GM12878 (cell line): ENCODE measurements around the gene GNG12. TPM values are rescaled to one million over a fixed set of nuclear protein-coding genes. Genes with fewer than 3 reads are reported as not detected.

Experiments
- ATAC-seq: fragments of 200-7000 bp; cut with Tn5 transposase; 3 replicates; pipeline ENCODE4 v1.9.1; 2020; ENCODE audit warnings: mild to moderate bottlenecking, moderate library complexity
- BruUV-seq: library from RNA; stranded (reverse); fragments of 400-500 nt; replicated peaks from 2 replicates; lab custom pipeline; 2021; lab: Mats Ljungman, UMichigan
- CTCF ChIA-PET: fragments of 300-600 bp; sonication (Branson Sonifier 250); formaldehyde crosslinking; extraction: SDS; loops from one replicate; lab custom pipeline; 2021; ENCODE audit warnings: inconsistent platforms; lab: Yijun Ruan, JAX
- POLR2A ChIA-PET: fragments of 350-600 bp; formaldehyde crosslinking; extraction: SDS; loops from one replicate; lab custom pipeline; 2021; ENCODE audit warnings: inconsistent platforms; lab: Charles Lee
- RAD21 ChIA-PET: fragments of 300-600 bp; sonication (Branson Sonifier 250); formaldehyde crosslinking; loops from one replicate; lab custom pipeline; 2023; ENCODE audit warnings: antibody characterized with exemption; ENCODE audit not compliant: unreplicated experiment; lab: Charles Lee
- SMC1A ChIA-PET: fragments of 300-600 bp; sonication (Branson Sonifier 250); formaldehyde crosslinking; loops from one replicate; lab custom pipeline; 2023; ENCODE audit not compliant: unreplicated experiment, uncharacterized antibody; lab: Charles Lee
- DNase-seq: peaks from one replicate; pipeline ENCODE4 v3.0.0-alpha.2; 2011; ENCODE audit warnings: low read depth, low spot score
- FAIRE-seq: peaks from 3 replicates; lab custom pipeline; 2011; peaks lifted over from hg19 to GRCh38; lab: Jason Lieb, UNC
- H2AFZ ChIP-seq: 2 replicates; pipeline ENCODE4 v1.6.0; 2011; ENCODE audit warnings: low read depth, low read length, control low read depth; ENCODE audit not compliant: control insufficient read depth
- H3K27ac ChIP-seq: 2 replicates; pipeline ENCODE4 v1.5.1; 2011; ENCODE audit warnings: control low read depth; ENCODE audit not compliant: control insufficient read depth, insufficient read depth
- H3K27me3 ChIP-seq, 2 experiments: replicated peaks in 1 of 2; 2 replicates each; pipeline versions ENCODE4 v1.6.0 to v1.6.1; 2011; ENCODE audit warnings: low read length in 1 of 2; ENCODE audit not compliant: control insufficient read depth in 2 of 2, insufficient read depth in 2 of 2
- H3K36me3 ChIP-seq, 2 experiments: 2 replicates each; pipeline ENCODE4 v1.5.1; 2011; ENCODE audit warnings: low read length in 1 of 2; ENCODE audit not compliant: control insufficient read depth in 2 of 2, insufficient read depth in 2 of 2
- H3K4me1 ChIP-seq: 2 replicates; pipeline ENCODE4 v1.6.1; 2011; ENCODE audit warnings: mild to moderate bottlenecking, low read length, moderate library complexity, mixed read lengths; ENCODE audit not compliant: control insufficient read depth, insufficient read depth
- H3K4me2 ChIP-seq: 2 replicates; pipeline ENCODE4 v1.6.0; 2011; ENCODE audit warnings: control low read depth; ENCODE audit not compliant: control insufficient read depth, insufficient read depth
- H3K4me3 ChIP-seq: fragments of 200-600 bp; sonication (generic); 2 replicates; pipeline ENCODE4 v1.5.1; 2016
- H3K79me2 ChIP-seq: 2 replicates; pipeline ENCODE4 v1.6.0; 2011; ENCODE audit warnings: low read length; ENCODE audit not compliant: control insufficient read depth, insufficient read depth
- H3K9ac ChIP-seq: 2 replicates; pipeline ENCODE4 v1.8.0; 2011; ENCODE audit warnings: low read length, control low read depth, mixed read lengths; ENCODE audit not compliant: control insufficient read depth, insufficient read depth
- H3K9me3 ChIP-seq: replicated peaks from 3 replicates; pipeline ENCODE4 v1.5.1; 2011; ENCODE audit warnings: mild to moderate bottlenecking, low read length; ENCODE audit not compliant: control insufficient read depth, insufficient read depth
- H4K20me1 ChIP-seq: 2 replicates; pipeline ENCODE4 v1.6.0; 2011; ENCODE audit not compliant: control insufficient read depth, insufficient read depth
- HSF1 ChIP-seq: fragments of 150-350 bp; IDR thresholded peaks from 2 replicates; pipeline ENCODE4 v1.6.1; 2014; ENCODE audit warnings: mild to moderate bottlenecking, low read depth, low read length
- RELB ChIP-seq: fragments of 450-650 bp; IDR thresholded peaks from 2 replicates; pipeline ENCODE4 v1.6.1; 2017; ENCODE audit warnings: low read depth, mild to moderate bottlenecking, moderate library complexity
- TAF1 ChIP-seq: IDR thresholded peaks from 2 replicates; pipeline ENCODE4 v1.6.1; 2011; ENCODE audit warnings: mild to moderate bottlenecking, low read depth, low read length, borderline replicate concordance
- WGBS: methylation state at CpG from one replicate; pipeline ENCODE4 v1.1.6; 2016; ENCODE audit warnings: low lambda C conversion rate; ENCODE audit not compliant: insufficient replicate concordance, insufficient coverage; ENCODE audit errors: missing lambda C conversion rate; 5-methylcytosine and 5-hydroxymethylcytosine counted together
- in situ Hi-C: fragments of 300-500 bp; cut with MboI; formaldehyde crosslinking; loops from 9 replicates; pipeline ENCODE4 v1.14.3; 2018; ENCODE audit warnings: mixed read lengths
- intact Hi-C: fragments of 100-400 bp; cut with micrococcal nuclease; formaldehyde crosslinking; loops from one replicate; pipeline ENCODE4 v1.14.2; 2022; ENCODE audit not compliant: unreplicated experiment
- polyA plus RNA-seq, 11 experiments: library from polyadenylated mRNA; depleted of rRNA in 4 of 11; unstranded in 6 of 11; stranded (reverse) in 5 of 11; fragments of >200 nt; fragmentation: Nextera tagmentation in 4 of 11; fragmentation: Illumina TruSeq in 1 of 11; extraction: Ambion mirVana in 4 of 11; extraction: Trizol in 1 of 11; gene quantifications; 1 replicate in 1 of 11; 2 replicates in 10 of 11; pipeline versions ENCODE4 v1.2.1 to v1.2.3, GENCODE V29; 2011 to 2016; ENCODE audit warnings: inconsistent platforms in 2 of 11, missing spikeins in 2 of 11, low read depth in 1 of 11
- total RNA-seq, 4 experiments: library from RNA; depleted of rRNA in 3 of 4; stranded (reverse); fragments of >200 nt in 3 of 4; fragmentation: Illumina TruSeq in 1 of 4; extraction: Trizol in 1 of 4; gene quantifications; 2 replicates each; pipeline versions ENCODE4 v1.2.1 to v1.2.3, GENCODE V29; 2013 to 2021

GNG12 gene
- total and polyA plus RNA-seq, 10 of the 15 experiments (the other 5 are each of a cell fraction or from before 2014, with no cell fraction given), result 0.22 to 32.8 (median 0.35) TPM

DNA sequence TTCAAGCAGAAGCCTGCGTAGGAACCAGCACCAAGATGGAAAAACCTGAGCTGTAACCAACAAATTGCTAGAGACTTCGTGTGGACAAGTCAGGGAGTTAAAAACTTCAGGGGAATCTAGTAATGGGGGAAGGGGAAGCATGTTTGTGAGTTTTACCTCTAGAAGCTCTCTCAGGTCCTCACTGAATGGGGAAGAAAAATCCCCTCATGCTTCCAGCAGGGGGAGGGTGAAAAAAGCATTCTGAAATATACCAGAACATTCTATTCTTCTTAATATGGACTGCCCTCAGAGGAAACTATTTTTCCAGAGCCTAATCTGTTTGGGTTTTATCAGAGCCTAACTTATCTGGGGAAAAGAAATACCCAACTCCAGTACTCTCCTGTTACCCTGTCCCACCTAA lies 28.6 kb downstream of the GNG12 start:
- no peak overlapping the region for H3K27ac ChIP-seq
- peak; percentile 17; the same call in 2 of the 3 replicates for ATAC-seq
- DNase-seq, result no peak
- no peaks in the 10 kb centered on the region for H3K36me3 ChIP-seq
- BruUV-seq, result no TSS peak
- 36% methylated on average over 2 of the region's 2 CpGs for WGBS
- no peaks in the 10 kb centered on the region for H3K4me1 ChIP-seq
- H2AFZ ChIP-seq, result no peak overlapping the region
- no peak overlapping the region for H3K4me2 ChIP-seq
- H3K79me2 ChIP-seq, result no peaks in the 10 kb centered on the region
- H3K9ac ChIP-seq, result no peak overlapping the region
- intact Hi-C loops, result no loop called here
- no peaks in the 10 kb centered on the region for H4K20me1 ChIP-seq
- SMC1A ChIA-PET, result interaction anchor here (0.8 to 24.1 kb wide), 13 partner anchors 9 to 51 kb away, joined by 3 to 389 read pairs (median 6); partner anchors contain the start of gene GNG12
- no peak for FAIRE-seq
- H3K9me3 ChIP-seq, result no peaks in the 10 kb centered on the region
- in situ Hi-C loops, result no loop called here
- no peaks in the 10 kb centered on the region; a peak in 1 of 4 replicates for H3K27me3 ChIP-seq
- CTCF ChIA-PET, result interaction anchor here (0.6 to 5.4 kb wide), 13 partner anchors 10 to 374 kb away, joined by 3 to 42 read pairs (median 4); no protein-coding TSS in a partner anchor
- POLR2A ChIA-PET, result interaction anchor here (0.6 to 4.1 kb wide), 11 partner anchors 9 to 604 kb away, joined by 3 to 36 read pairs (median 5); no protein-coding TSS in a partner anchor
- peak; percentile 90 for TF ChIP-seq HSF1
- peak; percentile 44; the same call in 1 of the 2 replicates for TF ChIP-seq RELB
- TF ChIP-seq TAF1, result no peak
- H3K4me3 ChIP-seq, result no peak overlapping the region
- RAD21 ChIA-PET, result interaction anchor here (0.9 to 6.7 kb wide), 15 partner anchors 9 to 47 kb away, joined by 3 to 62 read pairs (median 7); partner anchors contain the start of gene GNG12
